SK-N-SH (cell line): ENCODE results near the gene SCGN. TPM values are rescaled to one million over a fixed set of nuclear protein-coding genes. Genes with fewer than 3 reads are reported as not detected.

Source experiments
- CTCF ChIA-PET: fragments of 300-600, 350-600 bp; formaldehyde crosslinking; extraction: SDS; loops from one replicate; lab custom pipeline; 2021; lab: Yijun Ruan, JAX
- POLR2A ChIA-PET: fragments of 350-600 bp; sonication (Branson Sonifier 250); formaldehyde crosslinking; extraction: SDS; loops from one replicate; lab custom pipeline; 2020; ENCODE audit warnings: antibody characterized with exemption, inconsistent platforms; lab: Yijun Ruan, JAX
- DNase-seq: peaks from one replicate; pipeline ENCODE4 v3.0.0; 2012
- H2AFZ ChIP-seq: fragments of 200-600 bp; sonication (generic); 2 replicates; pipeline ENCODE4 v1.8.1; 2016; ENCODE audit warnings: antibody characterized with exemption, mild to moderate bottlenecking, low read depth
- H3F3A ChIP-seq: fragments of 200-600 bp; sonication (generic); replicated peaks from 2 replicates; pipeline ENCODE3; 2016; ENCODE audit warnings: antibody characterized with exemption, mild to moderate bottlenecking; ENCODE audit not compliant: insufficient read depth
- H3K27ac ChIP-seq, 2 experiments: fragments of 200-500 bp in 1 of 2; fragments of 200-600 bp in 1 of 2; sonication (Bioruptor generic) in 1 of 2; sonication (generic), shearing (Covaris generic) in 1 of 2; 2 replicates each; pipeline versions ENCODE4 v1.5.1 to v1.6.1; 2014 to 2016; ENCODE audit warnings: low read depth in 2 of 2, inconsistent platforms in 1 of 2, low read length in 1 of 2, mild to moderate bottlenecking in 1 of 2, mixed read lengths in 1 of 2
- H3K27me3 ChIP-seq: fragments of 200-600 bp; sonication (generic), shearing (Covaris generic); 2 replicates; pipeline ENCODE4 v1.6.1; 2016; ENCODE audit warnings: mixed run types; ENCODE audit not compliant: insufficient read depth
- H3K36me3 ChIP-seq, 2 experiments: fragments of 200-500 bp in 1 of 2; fragments of 200-600 bp in 1 of 2; sonication (Bioruptor generic) in 1 of 2; sonication (generic) in 1 of 2; replicated peaks in 1 of 2; 2 replicates each; pipeline versions ENCODE3 to v1.5.1; 2014 to 2016; ENCODE audit warnings: low read length in 1 of 2, mild to moderate bottlenecking in 1 of 2; ENCODE audit not compliant: insufficient read depth in 2 of 2, control insufficient read depth in 1 of 2
- H3K4me1 ChIP-seq, 2 experiments: fragments of 200-500 bp in 1 of 2; fragments of 200-600 bp in 1 of 2; sonication (Bioruptor generic) in 1 of 2; sonication (generic), shearing (Covaris generic) in 1 of 2; 2 replicates each; pipeline versions ENCODE4 v1.5.1 to v1.6.1; 2014 to 2016; ENCODE audit warnings: low read depth in 1 of 2, low read length in 1 of 2, mixed run types in 1 of 2; ENCODE audit not compliant: insufficient read depth in 2 of 2, control insufficient read depth in 1 of 2
- H3K4me2 ChIP-seq: fragments of 200-600 bp; sonication (generic), shearing (Covaris generic); 2 replicates; pipeline ENCODE4 v1.6.1; 2017; ENCODE audit warnings: mixed run types
- H3K4me3 ChIP-seq, 2 experiments: fragments of 200-500 bp in 1 of 2; fragments of 200-600 bp in 1 of 2; sonication (Bioruptor generic) in 1 of 2; sonication (generic), shearing (Covaris generic) in 1 of 2; 2 replicates each; pipeline versions ENCODE4 v1.5.1 to v1.8.1; 2014 to 2016; ENCODE audit warnings: low read depth in 2 of 2, inconsistent platforms in 1 of 2, low read length in 1 of 2, mild to moderate bottlenecking in 1 of 2, mixed read lengths in 1 of 2, moderate library complexity in 1 of 2
- H3K79me2 ChIP-seq: fragments of 200-600 bp; sonication (generic); 2 replicates; pipeline ENCODE4 v1.8.1; 2017; ENCODE audit warnings: mild to moderate bottlenecking; ENCODE audit not compliant: insufficient read depth
- H3K9ac ChIP-seq: fragments of 200-600 bp; sonication (generic); 2 replicates; pipeline ENCODE4 v1.6.1; 2017; ENCODE audit warnings: mixed run types
- H3K9me2 ChIP-seq: fragments of 200-600 bp; sonication (generic); 2 replicates; pipeline ENCODE4 v1.6.1; 2017; ENCODE audit warnings: mixed run types
- H3K9me3 ChIP-seq: fragments of 200-600 bp; sonication (generic); 2 replicates; pipeline ENCODE4 v1.6.1; 2017; ENCODE audit warnings: mixed run types, mild to moderate bottlenecking, moderate library complexity
- H4K20me1 ChIP-seq: fragments of 200-600 bp; sonication (generic); 2 replicates; pipeline ENCODE4 v1.6.1; 2017; ENCODE audit warnings: mild to moderate bottlenecking, mixed run types; ENCODE audit not compliant: insufficient read depth
- EP300 ChIP-seq, 2 experiments: IDR thresholded peaks; 2 replicates each; pipeline versions ENCODE4 v1.4.0 to v1.6.1; 2012; ENCODE audit warnings: borderline replicate concordance in 1 of 2, low read depth in 1 of 2, low read length in 1 of 2
- JUND ChIP-seq: IDR thresholded peaks from 2 replicates; pipeline ENCODE4 v1.4.0; 2012
- MEF2A ChIP-seq: IDR thresholded peaks from 2 replicates; pipeline ENCODE4 v1.4.0; 2012; ENCODE audit warnings: low read depth, borderline replicate concordance
- MXI1 ChIP-seq: IDR thresholded peaks from 2 replicates; pipeline ENCODE4 v1.6.1; 2012; ENCODE audit warnings: mild to moderate bottlenecking, low read depth, low read length, improper control_type of control experiment
- NFIC ChIP-seq: IDR thresholded peaks from 2 replicates; pipeline ENCODE4 v1.4.0; 2012; ENCODE audit warnings: borderline replicate concordance
- NRF1 ChIP-seq: IDR thresholded peaks from 2 replicates; pipeline ENCODE4 v1.6.1; 2012; ENCODE audit warnings: low read depth, mild to moderate bottlenecking, low read length
- PBX3 ChIP-seq: IDR thresholded peaks from 2 replicates; pipeline ENCODE4; 2012
- POLR2AphosphoS5 ChIP-seq: IDR thresholded peaks from 2 replicates; pipeline ENCODE4 v1.6.1; 2012; ENCODE audit warnings: low read depth, low read length
- SMC3 ChIP-seq: IDR thresholded peaks from 2 replicates; pipeline ENCODE4 v1.6.1; 2012; ENCODE audit warnings: low read depth, low read length, improper control_type of control experiment
- TAF1 ChIP-seq: IDR thresholded peaks from 2 replicates; pipeline ENCODE4 v1.6.1; 2012; ENCODE audit warnings: low read depth, mild to moderate bottlenecking, low read length, moderate library complexity, borderline replicate concordance
- YY1 ChIP-seq: IDR thresholded peaks from 2 replicates; pipeline ENCODE4 v1.4.0; 2012; ENCODE audit warnings: low read depth, mild to moderate bottlenecking
- ZBTB33 ChIP-seq: IDR thresholded peaks from 2 replicates; pipeline ENCODE4 v1.4.0; 2012; ENCODE audit warnings: low read depth, borderline replicate concordance
- WGBS: methylation state at CpG from one replicate; pipeline ENCODE4 v1.1.6; 2017; ENCODE audit warnings: low lambda C conversion rate; 5-methylcytosine and 5-hydroxymethylcytosine counted together
- polyA plus RNA-seq, 3 experiments: library from polyadenylated mRNA; depleted of rRNA; stranded (reverse); fragments of >200 nt; gene quantifications; 2 replicates each; pipeline ENCODE4 v1.2.3, GENCODE V29; 2012
- TF ChIP-seq, protein P1 (sequence below): fragments of 200-600 bp; sonication (generic); IDR thresholded peaks from 2 replicates; pipeline ENCODE4 v1.6.1; 2017; ENCODE audit warnings: antibody characterized with exemption, mild to moderate bottlenecking, moderate library complexity

The SCGN gene
- polyA plus RNA-seq, 1 of the 3 experiments (the other 2 are of a cell fraction), result not detected

DNA sequence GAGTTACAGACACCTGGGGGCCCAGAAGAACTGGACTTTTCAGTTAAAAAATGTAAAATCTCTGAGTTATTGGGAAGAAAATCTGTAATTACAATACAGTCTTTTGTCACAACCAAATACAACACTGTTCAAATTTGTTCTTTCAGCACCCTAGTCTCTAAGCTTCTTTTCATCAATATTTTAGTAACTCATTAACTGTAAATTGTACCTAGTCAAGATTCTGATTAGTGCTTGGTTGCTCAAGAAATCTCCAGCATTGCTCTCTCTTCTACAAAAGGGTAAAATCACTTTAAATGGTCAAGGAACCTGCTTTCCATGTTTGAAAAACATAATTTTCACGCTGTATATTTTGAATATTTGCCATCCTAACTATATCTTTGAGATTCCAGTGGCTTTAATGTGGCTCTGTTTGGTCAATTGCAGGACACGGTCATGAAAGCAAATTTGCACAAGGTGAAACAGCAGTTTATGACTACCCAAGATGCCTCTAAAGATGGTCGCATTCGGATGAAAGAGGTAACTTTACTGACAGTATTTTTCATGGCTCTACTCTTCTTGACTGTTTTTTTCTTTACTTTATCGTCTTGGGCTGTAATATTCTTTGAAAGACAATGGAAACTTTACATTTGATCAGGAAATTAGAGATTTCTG lies 9.2 kb downstream of the SCGN start:
- H3F3A ChIP-seq, result no peaks in the 10 kb centered on the region
- no peaks in the 10 kb centered on the region; the same call in 1 of the 2 replicates for H3K27me3 ChIP-seq
- H3K9me3 ChIP-seq, result no peaks in the 10 kb centered on the region
- TF ChIP-seq YY1 (no peak), SMC3 (no peak), POLR2AphosphoS5 (no peak), PBX3 (no peak), ZBTB33 (no peak), MEF2A (no peak), TAF1 (no peak)
- TF ChIP-seq, all 33 proteins: peak for 0
- Histone ChIP-seq H3K4me1 (no peaks in the 10 kb centered on the region), H4K20me1 (no peaks in the 10 kb centered on the region), H3K36me3 (no peaks in the 10 kb centered on the region), H3K9ac (no peak overlapping the region), H3K4me2 (no peak overlapping the region), H3K4me3 (no peak overlapping the region), H2AFZ (no peak overlapping the region), H3K27ac (no peak overlapping the region), H3K9me2 (no peaks in the 10 kb centered on the region), H3K79me2 (no peaks in the 10 kb centered on the region)
- ChIA-PET CTCF (no interaction called here), POLR2A (no interaction called here)
- 47% methylated on average over 5 of the region's 5 CpGs for WGBS
- no peak for DNase-seq

DNA sequence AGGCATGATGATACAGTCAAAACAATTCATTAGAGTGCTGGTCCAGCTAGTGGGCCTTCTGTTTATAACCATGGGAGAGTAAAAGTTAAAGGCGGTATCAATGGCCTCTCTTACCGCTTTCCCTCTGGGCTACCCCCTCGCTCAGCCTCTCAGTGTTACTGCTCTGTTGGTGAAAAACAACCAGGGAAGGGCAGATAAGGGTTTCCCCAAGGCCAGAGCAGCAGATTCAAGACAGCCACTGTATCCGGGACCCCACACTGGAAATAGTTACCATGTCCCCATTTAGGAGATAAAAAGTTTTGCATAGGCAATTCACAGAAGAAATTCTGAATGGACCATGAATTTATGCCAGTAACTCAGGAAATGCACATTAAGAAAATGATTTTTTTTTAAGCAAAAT lies 13.4 kb downstream of the SCGN start:
- H3K79me2 ChIP-seq, result no peaks in the 10 kb centered on the region

More for the DNA sequence above, 13.4 kb downstream of the SCGN start:
- no peak for DNase-seq
- TF ChIP-seq NRF1 (no peak), JUND (no peak), EP300 (IDR thresholded peaks at IDR 0.05; ENCODE audit: borderline replicate concordance in 1 of 2, low read depth in 1 of 2, low read length in 1 of 2) (no peak), NFIC (no peak), MXI1 (no peak)
- TF ChIP-seq, protein P1, sequence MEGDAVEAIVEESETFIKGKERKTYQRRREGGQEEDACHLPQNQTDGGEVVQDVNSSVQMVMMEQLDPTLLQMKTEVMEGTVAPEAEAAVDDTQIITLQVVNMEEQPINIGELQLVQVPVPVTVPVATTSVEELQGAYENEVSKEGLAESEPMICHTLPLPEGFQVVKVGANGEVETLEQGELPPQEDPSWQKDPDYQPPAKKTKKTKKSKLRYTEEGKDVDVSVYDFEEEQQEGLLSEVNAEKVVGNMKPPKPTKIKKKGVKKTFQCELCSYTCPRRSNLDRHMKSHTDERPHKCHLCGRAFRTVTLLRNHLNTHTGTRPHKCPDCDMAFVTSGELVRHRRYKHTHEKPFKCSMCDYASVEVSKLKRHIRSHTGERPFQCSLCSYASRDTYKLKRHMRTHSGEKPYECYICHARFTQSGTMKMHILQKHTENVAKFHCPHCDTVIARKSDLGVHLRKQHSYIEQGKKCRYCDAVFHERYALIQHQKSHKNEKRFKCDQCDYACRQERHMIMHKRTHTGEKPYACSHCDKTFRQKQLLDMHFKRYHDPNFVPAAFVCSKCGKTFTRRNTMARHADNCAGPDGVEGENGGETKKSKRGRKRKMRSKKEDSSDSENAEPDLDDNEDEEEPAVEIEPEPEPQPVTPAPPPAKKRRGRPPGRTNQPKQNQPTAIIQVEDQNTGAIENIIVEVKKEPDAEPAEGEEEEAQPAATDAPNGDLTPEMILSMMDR, result no peak
- Histone ChIP-seq H3K9ac (no peak overlapping the region), H3K4me3 (no peak overlapping the region), H3K36me3 (no peaks in the 10 kb centered on the region), H3K4me1 (no peaks in the 10 kb centered on the region), H3K9me2 (no peaks in the 10 kb centered on the region), H3F3A (no peaks in the 10 kb centered on the region), H3K27ac (no peak overlapping the region), H3K9me3 (no peaks in the 10 kb centered on the region), H2AFZ (no peak overlapping the region), H3K27me3 (no peaks in the 10 kb centered on the region; the same call in 1 of the 2 replicates), H4K20me1 (no peaks in the 10 kb centered on the region), H3K4me2 (no peak overlapping the region)
- ChIA-PET CTCF (interaction anchor here (1.0 to 1.4 kb wide), 2 partner anchors 12 to 26 kb away, joined by 3 read pairs; no protein-coding TSS in a partner anchor), POLR2A (no interaction called here)
- 66% methylated on average over 4 of the region's 4 CpGs for WGBS
